Stimulated activated CD8-positive, alpha-beta memory T cell treated with anti-CD3 and anti-CD28 coated beads, Interleukin-7, amount 100 ng/mL, for 48 hours (primary cell): ENCODE measurements around the gene TRPM8.
"Not testable (repeated sequence)": the region's sequence is repeated elsewhere in the genome, so short reads cannot be mapped to it uniquely, and the experiment has no call there.

Source experiments
- DNase-seq, 2 donors: peaks; one replicate each; pipeline ENCODE4 v3.0.0-alpha.2; 2020; ENCODE audit warnings: low read depth in 1 of 2; ENCODE audit errors: extremely low read depth in 1 of 2

The TRPM8 gene

DNA sequence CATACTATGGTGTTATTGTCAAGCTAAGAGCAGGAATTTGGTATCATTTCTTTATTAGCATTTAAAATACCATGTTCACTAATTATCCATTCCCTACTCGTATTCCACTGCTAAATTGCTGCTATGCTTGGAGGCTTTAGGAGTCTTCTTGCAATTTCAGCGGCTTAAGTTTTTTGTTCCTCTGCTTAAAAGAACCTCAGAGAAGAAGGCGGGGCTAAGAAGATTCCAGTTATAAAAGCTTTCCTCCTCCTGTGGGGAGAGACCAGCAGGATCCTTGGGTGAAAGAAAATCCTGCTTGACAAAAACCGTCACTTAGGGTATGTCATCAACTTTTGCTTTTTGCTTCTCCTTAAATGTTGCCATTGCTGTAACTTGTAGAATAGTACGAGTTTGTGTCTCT is at the start of gene TRPM8:
Gene TRPM8, plus strand, starts transcription at position 258 of the 400 bp plus-strand sequence. CDS start 9,165 bp downstream, outside the sequence.
- no peak for DNase-seq

- DNase-seq, result peak in 1 of 2 donors; percentile 42
These were observed 49.1 kb upstream of the TRPM8 start, which contains the start of gene MSL3B for GRCh38 chr2:233867993-233868532. TSS of gene MSL3B (minus strand) at chr2:233868386.

- no peak for DNase-seq
These were observed 45.7 kb upstream of the TRPM8 start for GRCh38 chr2:233871432-233871831.

DNA sequence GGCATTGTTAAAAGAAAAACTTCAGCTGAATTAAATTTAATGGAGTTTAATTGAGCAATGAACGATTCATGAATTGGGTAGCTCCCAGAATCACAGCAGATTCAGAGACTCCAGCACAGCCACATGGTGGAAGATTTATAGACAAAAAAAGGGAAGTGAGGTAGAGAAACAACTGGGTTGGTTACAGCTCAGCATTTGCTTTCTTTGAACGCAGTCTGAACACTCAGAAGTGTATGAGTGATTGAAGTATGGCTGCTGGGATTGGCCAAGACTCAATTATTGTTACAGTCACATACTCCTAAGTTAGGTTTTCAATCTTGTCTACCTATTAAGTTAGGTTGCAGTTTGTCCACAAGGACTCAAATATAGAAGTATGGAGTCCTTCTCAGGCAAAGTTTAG is 45.0 kb upstream of the TRPM8 start:
- DNase-seq, result not testable (repeated sequence)

DNA sequence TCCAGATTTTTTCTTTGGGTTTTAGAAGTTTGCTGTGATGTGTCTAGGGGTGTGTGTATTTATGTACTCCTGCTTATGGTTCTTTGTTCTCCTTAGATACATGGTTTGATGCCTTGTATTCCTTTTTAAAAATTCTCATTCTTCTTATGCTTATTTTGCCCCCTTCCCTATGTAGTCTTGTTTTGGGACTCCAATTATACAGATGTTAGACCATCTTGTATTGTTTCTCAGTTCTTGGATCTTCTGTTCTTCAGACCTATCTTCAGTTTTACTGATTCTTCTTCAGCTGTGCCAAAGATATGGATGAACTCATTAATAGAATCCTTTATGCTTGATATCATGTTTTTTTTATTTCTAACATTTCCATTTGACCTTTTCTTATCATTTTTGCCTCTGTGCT is 34.8 kb upstream of the TRPM8 start:
- DNase-seq, result no peak

- no peak for DNase-seq
These were observed 24.4 kb upstream of the TRPM8 start for GRCh38 chr2:233892793-233893192.

DNA sequence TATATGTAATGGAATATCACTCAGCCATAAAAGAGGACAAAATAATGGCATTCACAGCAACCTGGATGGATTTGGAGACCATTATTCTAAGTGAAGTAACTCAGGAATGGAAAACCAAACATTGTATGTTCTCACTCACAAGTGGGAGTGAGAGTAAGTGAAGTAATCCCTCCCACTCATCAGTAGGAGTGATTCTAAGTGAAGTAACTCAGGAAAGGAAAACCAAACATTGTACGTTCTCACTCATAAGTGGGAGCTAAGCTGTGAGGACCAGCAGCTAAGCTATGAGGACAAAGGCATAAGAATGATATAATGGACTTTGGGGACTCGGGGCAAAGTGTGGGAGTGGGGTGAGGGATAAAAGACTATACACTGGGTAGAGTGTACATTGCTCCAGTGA is 20.9 kb upstream of the TRPM8 start:
- not testable (repeated sequence) for DNase-seq

DNA sequence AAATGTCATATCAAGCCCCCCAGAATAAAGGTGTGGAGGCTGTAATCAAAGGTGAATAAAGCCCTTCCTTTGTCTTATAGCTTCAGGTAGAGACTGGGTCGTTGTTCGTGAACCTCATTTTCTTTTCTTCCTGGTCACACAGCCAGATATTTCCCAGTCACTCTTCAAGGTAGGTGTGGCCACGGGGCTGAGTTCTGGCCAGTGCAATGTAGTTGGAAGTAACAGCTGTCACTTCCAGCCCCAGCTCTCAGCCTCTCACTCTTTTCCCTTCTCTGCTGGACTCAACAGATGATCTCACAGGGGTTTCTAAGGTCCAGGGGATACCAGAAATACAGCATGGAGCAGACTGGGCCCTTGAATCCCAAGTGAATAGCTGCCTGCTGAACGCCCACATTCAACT is 15.8 kb upstream of the TRPM8 start:
- no peak for DNase-seq

GRCh38 chr2:233901884-233902283 is 15.3 kb upstream of the TRPM8 start:
- no peak for DNase-seq

- DNase-seq, result no peak
These were observed 11.2 kb upstream of the TRPM8 start for GRCh38 chr2:233905945-233906344.

- DNase-seq, result no peak
These were observed 9.5 kb upstream of the TRPM8 start for GRCh38 chr2:233907627-233908026.

DNA sequence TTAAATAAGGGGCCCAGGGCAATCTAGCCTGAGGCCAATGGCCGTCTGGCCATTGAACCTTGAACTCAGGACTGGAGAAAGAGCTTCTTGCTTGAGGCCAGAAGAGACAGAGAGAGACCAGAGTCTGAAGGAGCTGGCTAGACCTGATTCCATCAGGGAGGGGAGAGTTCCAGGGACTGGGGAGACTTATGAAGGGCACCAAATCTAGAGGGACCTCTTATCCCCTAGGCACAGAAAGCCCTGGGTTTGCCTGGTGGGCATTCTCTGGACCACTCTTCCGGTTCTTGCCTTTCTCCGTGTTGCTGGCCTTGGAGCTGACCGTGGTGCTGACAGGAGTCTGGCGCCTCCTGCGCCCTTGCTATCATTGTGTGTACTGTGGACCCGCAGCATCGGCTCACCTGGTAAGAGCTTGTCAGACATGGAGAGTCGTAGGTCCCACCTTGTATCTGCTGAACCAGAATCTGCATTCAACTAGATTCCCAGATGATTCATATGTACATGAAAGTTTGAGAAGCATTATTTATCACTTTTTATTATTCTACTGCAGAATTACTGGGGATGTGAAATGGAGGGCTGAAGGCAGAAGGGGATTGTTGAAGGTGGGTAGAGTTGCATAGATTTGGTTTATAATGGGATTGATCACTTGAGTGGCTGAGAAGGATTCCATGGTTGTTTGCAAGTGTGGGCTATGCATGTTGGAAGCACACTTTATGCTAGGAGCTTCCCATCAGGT is 4.3 kb upstream of the TRPM8 start:
- DNase-seq, result no peak

DNA sequence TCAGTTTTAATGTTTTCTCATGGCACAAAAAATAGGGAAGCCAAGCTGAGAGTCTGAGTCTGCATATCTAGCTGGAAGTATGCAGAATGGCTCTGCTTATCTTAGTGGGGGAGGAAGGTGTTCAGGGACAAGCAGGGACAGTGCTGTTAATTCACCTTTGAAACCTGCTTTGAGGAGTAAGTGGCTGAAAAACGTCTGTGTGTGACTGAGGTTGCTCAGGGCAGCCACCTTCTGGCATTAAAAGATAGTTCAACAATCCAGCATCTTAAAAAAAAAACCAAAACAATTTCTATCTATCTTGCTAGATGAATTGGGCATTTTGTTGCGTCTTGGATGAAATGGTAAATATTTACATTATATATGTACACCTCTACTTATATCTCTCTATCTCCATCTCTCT is 2.0 kb upstream of the TRPM8 start:
- DNase-seq, result no peak

DNA sequence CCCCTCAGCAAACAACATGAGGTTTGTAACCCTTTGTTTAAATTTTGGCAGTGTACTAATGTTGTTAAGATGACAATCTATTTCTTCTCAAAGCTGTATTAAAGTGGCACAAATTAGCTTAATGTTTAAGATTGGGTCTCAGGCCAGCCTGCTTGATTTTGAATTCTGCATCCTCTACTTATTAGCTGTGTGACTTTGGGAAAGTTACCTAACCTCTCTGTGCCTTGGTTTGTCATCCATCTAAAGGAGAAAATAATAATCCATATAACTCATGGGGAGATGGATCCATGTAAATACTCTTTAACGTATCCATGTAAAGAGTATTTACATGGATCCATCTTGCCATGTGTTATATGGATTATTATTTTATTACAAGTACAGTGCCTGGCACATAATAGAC is 2.1 kb downstream of the TRPM8 start:
- DNase-seq, result no peak

GRCh38 chr2:233919938-233920337 is 2.8 kb downstream of the TRPM8 start:
- peak in 1 of 2 donors; percentile 18 for DNase-seq

DNA sequence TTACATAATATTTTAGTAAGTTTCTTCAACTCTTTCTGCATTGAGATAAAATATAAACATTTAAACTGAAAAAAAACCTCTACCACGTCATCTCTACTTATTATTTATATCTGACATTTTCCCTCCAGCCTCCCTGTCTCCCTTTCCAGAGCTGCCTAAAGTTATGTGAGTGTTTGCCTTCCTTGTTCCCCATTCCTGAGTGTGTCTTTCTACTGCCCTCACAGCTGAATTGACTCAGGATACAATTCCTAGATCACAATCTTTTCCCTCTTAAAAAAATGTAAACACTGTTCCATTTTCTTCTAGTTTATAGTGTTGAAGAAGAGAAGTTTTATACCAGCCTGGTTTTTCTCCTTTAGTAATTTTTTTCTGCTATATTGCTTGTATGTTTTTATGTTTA is 5.3 kb downstream of the TRPM8 start:
- DNase-seq, result no peak

DNA sequence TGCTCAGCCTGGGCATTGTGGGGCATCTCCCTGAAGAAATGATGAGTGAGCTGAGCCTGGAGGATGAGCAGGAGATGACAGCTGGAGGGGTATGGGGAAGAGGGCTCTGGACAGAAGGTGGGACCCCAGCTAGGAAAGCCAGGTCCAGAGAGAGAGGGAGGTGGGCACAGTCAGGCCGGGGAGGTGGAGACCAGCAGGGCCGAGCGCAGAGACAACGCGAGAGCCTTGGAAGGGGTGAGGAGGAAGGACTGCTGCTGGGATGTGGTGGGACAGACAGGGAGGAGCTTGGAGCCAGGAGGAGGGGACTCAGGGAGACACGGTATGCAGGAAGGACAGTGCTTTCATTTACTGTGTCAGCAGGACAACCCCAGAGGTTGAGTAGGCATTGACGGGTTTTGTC is 8.2 kb downstream of the TRPM8 start:
- DNase-seq, result no peak

DNA sequence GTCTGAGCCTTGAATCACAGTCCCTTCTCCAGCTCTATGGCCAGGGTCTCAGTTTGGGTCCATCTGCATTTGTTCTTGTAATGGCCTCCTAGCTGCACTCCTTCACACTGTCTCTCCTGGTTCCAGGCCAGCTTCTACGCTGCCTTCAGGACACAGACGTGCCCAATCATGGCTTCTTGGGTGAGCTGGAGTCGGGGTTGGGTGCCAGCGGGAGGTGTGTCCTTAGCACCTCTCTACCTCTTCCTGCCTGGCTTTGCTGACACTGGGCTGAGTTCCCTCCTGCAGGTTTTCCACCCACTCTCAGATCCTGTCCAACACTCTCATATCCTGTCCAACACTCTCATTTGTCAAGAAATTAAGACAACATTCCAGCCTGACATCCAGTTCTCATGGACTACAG is 9.6 kb downstream of the TRPM8 start:
- DNase-seq, result no peak

DNA sequence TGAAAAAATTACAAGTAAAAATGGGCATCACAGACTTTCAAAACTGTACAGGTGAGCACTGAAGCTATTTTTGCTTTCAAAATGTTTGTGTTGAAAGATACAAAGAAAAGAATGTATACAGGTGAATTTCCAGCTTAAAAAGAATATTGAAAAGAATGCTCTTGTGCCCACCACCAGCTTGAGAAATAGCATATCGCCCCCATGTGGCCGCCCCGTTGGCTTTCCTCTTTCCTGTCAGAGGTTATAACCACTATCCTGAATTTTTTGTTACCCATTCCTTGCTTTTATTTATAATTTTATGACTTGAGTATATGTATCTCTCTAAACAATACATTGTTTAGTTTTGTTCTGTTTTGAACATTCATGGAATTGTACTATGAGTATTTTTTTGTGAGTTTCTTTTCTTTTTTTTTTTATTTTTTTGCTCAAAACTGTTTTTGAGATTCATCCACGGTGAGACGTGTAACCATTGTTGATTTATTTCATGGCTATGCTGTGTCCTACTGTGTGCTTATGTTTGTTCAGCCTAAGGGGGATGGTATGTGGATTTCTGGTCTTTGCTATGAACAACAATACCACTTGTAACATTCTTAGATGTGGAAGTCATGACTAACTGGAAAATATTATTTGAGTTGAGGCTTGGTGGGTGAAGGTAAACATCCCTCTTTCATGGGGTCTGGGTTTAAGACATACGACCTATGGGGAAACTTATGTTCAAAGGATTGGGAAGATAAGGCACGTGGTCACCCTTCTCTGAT is 11.6 kb downstream of the TRPM8 start:
- no peak for DNase-seq

DNA sequence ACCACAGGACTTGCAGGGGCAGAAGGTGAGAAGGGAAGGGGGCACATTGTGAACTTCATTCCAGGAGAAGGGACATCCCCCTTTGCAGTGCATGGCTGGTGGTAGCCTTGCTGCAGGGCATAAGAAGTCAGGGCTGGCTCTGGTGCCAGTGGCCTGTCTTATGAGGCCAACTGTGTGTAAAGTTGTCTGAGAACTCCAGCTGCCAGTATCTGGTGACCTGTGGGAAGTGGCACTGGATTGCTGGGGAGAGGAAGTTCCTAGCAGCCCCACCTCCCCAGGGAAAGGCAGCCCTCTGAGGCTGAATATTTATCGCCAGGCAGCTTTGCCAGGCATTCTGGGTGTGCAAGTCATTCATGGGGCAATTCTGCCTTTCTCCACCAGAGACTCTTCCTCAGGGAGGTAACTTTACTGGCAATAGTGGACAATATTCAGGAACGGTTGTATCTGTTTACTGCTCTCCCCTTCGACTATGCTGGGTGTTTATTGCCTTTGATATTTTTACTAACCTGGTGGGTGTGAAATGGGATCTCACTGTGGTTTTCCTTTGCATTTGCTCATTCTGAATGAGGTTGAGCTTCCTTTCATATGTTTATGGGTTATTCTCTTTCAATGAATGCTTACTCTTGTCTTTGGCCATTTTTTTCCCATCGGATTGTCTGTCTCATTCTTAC is 12.3 kb downstream of the TRPM8 start:
- DNase-seq, result no peak

- no peak for DNase-seq
These were observed 17.4 kb downstream of the TRPM8 start for GRCh38 chr2:233934524-233934923.
